DMS153 treated with DMSO at 0.1 percent for 48 hours (cell line): ENCODE measurements around the gene MACROD2.

Source experiments
- DNase-seq: peaks from one replicate; lab custom pipeline; 2025; ENCODE audit not compliant: unreplicated experiment; lab: John Stamatoyannopoulos, UW

The MACROD2 gene

DNA sequence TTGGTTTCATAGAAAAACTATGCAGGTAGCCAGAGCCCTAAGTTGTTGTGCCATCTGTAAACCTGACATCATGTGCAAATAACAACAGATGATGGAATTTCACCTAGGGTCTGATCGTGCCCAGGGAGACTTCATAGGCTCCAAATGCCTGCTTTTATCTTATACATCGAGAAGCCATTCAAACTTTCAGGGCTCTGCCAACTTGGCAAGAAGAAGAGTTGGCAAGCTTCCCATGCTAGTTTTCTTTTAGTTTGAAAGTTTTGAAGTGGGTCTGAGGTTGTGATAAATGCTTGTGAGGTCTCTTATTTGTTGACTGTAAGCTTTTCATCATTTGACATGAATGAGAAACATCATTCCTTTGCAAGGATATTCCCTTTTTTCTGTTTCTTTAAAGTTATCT, 517.5 kb downstream of the MACROD2 start:
- DNase-seq: no peak

GRCh38 chr20:14518648-14519047, 523.3 kb downstream of the MACROD2 start:
- no peak for DNase-seq

DNA sequence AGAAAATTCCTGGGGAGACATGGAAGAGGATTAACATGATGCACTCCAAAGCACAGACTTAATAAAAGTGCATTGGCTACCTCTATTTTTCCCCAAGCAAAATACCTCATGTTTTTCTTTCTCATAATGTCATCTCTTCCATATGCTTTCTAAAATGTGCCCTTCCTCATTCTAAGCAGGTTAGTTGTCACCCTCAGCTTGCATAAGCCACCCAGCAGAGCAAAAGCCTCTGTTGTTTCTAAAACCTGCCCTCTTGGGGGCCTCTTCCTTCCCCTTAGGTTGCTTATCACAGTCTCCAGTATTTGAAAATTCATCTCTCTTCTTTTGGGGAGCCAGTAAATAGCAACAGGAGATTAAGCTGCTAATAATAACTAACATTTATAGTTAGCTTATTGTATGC, 525.7 kb downstream of the MACROD2 start:
- DNase-seq: no peak

GRCh38 chr20:14521436-14521835, 526.1 kb downstream of the MACROD2 start:
- DNase-seq: no peak

GRCh38 chr20:14522595-14522994, 527.3 kb downstream of the MACROD2 start:
- no peak for DNase-seq

DNA sequence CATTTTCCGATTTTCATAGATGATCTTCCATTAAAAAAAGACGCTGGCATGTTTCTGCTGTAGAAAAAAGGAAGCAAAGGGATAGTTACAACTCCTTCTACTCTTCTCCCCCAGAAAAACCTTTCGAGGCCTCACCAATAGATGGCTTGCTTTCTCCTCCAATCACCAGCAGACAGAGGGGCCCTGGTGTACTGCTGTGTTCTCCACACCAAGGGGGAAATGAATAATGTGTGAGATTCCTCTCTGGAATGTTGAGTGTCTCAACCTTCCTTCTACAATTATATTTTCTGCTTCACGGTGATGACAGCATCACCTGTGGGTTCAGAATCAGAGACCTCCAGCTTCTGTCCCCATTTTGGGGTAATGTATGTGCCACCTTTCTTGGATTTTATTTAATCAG, 527.8 kb downstream of the MACROD2 start:
- DNase-seq: no peak

GRCh38 chr20:14525426-14525825, 530.1 kb downstream of the MACROD2 start:
- DNase-seq: no peak

GRCh38 chr20:14526891-14527290, 531.6 kb downstream of the MACROD2 start:
- no peak for DNase-seq

GRCh38 chr20:14531786-14532185, 536.5 kb downstream of the MACROD2 start:
- no peak for DNase-seq

- no peak for DNase-seq
Measured at GRCh38 chr20:14536738-14537137, 541.4 kb downstream of the MACROD2 start.

- no peak for DNase-seq
Measured at GRCh38 chr20:14538433-14538832, 543.1 kb downstream of the MACROD2 start.

GRCh38 chr20:14543040-14543439, 547.7 kb downstream of the MACROD2 start:
- no peak for DNase-seq

- no peak for DNase-seq
Measured at GRCh38 chr20:14544688-14545087, 549.4 kb downstream of the MACROD2 start.

DNA sequence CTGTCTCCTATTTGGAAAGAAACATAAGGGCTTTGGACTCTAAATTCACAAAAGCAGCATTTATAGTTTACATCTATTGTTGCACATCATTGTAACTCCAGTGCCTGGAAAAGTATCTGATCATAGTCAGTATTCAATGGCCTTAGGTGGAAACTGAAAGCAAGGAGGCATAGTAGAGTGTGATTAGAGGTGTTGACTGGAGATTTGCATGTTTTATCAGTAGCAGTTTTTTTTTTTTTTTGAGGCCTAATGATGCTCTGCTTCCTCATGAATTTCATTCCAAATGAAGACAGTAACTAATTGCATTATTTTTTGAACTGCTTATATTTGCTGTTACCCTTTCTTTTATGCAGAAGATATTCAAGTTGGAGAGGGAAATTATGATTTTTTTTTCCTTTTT, 555.3 kb downstream of the MACROD2 start:
- no peak for DNase-seq

DNA sequence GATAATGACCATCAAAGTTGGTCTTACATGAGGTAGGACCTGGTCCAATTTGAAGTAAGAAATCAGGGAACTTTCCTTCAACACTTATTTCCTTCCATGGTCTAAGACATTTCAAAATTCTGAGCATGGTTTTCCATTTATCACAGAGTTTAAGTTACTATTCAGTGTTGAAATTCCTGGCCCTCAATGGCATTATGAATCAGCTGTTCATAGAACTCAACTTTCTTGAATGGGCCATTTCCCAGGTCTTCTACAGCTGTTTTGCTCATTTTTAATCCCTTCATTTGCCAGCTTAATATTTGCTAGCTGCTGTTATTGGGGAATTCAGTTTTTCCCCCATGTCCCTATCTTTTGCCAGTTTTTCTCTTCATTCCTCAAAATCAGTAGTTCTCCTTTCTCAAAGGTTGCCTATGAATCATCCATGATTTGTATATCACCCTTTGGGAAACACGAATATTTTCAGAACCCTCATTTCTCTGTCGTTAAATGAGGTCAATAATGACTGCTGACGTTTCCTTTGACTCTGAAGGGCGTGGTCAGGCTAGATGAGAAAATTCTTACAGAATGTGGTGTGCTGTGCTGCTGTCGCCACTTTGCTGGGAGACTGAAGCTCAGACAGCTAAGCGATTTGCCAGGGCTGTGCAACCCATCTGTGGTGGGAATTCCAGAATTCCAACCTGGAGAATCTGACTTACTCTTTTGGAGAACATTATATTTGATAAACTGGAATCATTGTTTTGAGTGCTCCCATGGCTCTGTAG, 558.6 kb downstream of the MACROD2 start:
- DNase-seq: no peak

GRCh38 chr20:14555676-14556075, 560.4 kb downstream of the MACROD2 start:
- DNase-seq: no peak

DNA sequence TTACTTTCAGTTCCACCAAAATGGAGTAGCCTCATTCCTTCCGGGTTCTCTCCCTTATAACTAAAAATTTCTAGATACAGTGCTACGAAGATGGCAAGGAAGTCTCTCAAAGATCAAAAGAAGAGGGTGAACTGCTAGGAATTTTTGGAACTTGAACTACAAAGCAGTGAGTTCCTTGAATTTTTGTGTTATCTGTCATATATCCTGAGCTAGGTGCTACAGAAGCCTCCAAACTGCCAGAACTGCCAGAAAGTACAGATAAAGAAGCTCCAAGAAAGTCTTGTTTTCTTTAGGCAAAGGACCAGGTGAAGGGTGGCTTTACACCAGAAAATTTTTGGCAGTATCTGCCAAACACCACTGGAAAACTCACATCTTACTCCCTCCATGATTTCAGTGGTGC, 560.9 kb downstream of the MACROD2 start:
- DNase-seq: no peak

DNA sequence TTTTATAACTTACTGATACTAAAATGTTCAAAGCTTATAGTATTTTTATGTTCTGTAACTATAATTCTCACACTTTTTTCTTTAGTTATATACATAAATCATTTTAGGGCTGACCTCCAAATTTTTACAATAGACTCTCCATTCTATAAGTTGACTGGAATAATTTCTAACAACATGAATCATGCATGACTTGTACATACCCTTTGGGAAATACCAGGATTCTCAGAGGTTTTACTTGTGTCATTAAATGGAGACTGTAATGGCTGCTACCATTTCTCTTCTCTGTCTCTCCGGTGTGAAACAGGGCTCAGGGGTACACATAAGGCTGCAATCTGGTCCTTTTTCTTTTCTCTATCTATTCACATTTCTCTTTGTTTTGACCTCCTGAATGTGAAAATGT, 564.3 kb downstream of the MACROD2 start:
- DNase-seq: no peak

DNA sequence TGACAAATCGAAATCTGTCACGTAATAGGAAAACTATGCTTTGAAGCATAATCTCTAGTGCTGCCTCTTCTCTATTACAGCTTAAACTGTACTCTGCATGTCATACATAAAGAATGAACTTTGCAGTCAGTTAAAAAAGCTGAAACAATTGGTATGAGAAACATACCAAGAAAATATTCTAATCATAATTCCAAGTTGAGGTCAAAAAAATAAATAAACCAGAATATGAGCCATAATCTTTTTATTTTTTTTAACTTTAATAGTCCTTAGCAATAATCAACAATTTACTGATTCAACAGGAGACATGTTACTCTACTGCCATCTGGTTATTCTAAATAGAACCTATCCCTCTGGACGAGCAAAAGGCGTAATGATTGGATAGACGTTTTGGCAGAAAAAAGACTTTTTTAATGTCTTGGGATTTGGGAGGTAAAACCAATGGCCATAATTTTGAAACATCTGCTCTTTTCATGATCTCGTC, 566.5 kb downstream of the MACROD2 start:
- no peak for DNase-seq

DNA sequence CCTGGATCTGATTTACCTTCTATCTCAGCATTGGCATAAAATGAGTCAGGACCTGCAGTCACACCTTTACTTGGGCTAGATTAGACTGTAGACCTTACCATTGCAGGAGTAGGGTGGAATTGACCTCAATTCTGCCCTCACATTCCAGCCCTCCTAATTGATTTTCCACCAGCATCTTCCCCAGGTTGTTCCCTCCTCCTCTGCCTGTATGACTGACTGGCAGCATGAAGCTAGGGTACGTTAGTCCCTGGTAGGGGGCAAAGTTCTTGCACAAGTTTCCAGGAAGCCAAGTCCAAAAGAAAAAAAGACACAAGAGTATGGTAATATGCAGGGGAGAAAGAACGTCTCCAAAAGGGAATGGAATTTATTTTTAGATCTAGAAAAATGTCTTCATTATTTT, 567.7 kb downstream of the MACROD2 start:
- no peak for DNase-seq

- no peak for DNase-seq
Measured at GRCh38 chr20:14566505-14566904, 571.2 kb downstream of the MACROD2 start.

GRCh38 chr20:14568225-14568624, 572.9 kb downstream of the MACROD2 start:
- DNase-seq: no peak

- no peak for DNase-seq
Measured at GRCh38 chr20:14568701-14569100, 573.4 kb downstream of the MACROD2 start.
